GM19351 (cell line): ENCODE results near the gene HOXA13.

Experiments
- ATAC-seq: cut with Tn5 transposase; IDR thresholded peaks from one replicate; pipeline ENCODE4 v1.9.1; 2021; ENCODE audit warnings: mild to moderate bottlenecking, moderate library complexity; ENCODE audit not compliant: unreplicated experiment

Gene HOXA13

DNA sequence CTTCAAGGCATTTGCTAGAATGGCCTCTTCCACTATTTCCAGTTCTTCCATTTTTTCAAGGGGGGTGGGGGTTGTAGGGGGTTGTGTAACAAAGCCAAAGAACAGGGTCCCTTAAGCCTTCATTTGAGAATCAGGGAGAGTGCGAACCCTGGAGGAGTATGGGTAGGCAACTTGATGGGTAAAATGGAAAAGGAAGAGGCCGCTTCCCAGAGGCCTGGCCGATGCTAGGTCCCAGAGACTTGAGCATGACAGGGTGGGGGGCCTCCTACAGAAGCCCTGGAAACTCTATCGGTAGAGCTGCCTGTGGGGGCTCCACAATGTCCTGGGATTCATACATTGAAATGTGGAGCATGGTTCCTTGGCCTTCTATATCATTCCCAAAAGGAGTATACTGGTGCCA lies 9.1 kb upstream of the HOXA13 start:
- ATAC-seq, result no peak

DNA sequence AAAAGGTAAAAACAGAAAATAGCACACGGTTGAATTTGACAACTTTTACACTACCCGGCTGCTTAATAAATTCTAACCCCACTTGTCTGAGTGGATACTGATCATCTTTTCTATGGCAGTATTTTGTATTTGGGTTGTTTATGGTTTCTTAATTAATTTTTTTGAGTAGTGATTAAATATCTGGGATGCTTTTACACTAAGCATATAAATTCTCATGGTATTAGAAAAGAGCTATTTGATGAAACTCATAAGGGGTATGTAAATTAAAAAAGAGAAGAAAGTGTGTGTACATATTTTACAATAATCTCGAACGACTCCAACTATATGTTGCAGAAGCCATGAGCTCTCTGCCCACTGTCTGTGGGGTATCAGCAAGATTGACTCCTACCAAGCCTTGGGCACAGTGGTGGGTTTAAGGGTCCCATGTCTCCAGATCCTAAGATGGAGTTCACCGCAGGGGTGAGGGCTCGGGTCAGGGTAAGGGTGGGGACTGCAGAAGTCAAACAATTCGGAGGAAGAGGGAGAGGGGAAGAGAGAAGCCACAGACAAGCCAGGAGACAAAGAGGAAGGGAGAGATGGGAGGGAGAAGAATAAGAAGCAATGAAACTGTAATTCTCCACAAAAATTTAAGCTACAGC lies 7.6 kb upstream of the HOXA13 start:
- ATAC-seq, result no peak

DNA sequence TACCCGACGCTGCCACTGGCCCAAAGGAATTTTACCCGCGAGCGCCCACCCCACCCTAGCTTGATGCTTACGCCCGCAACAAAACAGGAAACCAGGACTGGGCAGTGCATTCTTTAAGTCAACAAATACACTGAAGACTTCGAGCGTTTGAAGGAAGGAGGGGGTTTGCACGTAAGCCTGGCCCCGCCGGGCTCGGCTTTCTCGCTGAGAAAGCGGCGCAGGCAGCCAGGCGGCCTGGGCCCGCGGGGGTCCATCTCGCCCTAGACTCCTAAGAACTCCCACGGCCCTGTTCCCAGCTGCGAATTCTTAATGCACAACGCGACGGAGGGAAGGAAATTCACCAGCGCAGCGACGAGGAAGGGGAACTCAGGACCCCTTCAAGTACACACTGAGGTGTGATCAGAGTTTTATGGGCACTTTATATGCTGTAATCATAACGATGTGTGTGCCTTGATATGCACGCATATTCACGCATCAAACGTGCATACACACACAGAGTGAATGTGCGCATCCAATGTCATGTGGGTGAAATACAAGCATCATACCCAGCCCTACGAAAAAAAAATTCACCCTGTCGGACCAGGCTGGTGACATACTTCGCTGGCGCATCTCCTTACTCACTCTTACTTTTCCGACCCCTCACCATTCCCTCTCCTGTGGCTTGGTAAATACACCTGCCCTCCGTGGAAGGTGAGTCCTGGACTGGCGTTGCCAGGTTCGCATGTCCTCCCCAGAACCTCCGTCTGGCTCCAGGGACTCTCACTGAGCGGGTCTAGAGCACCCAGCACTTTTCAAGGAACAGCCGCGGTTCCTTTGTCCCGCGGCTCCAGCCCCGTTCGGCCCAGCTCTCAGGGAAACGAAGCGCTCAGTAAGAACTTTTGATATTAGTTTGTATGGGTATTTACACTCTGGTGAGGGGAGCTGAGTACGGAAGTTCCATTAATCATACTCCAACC lies 5.7 kb upstream of the HOXA13 start:
- ATAC-seq, result no peak

DNA sequence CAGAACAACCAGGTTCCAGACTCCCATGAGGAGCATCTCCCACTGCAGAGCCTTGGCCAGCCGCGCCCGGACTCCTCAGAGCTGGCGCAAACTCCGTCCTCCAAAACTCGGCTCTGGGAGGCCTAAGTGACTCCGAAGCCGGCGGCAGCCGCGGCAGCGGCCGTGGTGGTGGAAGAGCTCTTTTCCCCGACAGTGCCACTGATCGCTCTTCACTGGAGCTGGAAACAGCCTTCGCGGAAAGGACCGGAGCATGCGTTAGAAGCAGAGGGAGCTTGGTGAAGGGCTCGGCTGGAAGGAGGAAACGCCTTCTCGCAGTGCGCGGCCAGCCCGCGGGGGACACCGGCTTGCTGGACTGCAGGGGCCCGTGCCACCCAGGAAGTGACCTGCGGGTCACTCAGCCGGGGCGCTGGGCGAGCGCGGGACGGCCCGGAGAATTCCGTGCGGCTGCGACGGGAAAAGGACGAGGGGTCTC lies 5.0 kb upstream of the HOXA13 start:
- ATAC-seq, result no peak

DNA sequence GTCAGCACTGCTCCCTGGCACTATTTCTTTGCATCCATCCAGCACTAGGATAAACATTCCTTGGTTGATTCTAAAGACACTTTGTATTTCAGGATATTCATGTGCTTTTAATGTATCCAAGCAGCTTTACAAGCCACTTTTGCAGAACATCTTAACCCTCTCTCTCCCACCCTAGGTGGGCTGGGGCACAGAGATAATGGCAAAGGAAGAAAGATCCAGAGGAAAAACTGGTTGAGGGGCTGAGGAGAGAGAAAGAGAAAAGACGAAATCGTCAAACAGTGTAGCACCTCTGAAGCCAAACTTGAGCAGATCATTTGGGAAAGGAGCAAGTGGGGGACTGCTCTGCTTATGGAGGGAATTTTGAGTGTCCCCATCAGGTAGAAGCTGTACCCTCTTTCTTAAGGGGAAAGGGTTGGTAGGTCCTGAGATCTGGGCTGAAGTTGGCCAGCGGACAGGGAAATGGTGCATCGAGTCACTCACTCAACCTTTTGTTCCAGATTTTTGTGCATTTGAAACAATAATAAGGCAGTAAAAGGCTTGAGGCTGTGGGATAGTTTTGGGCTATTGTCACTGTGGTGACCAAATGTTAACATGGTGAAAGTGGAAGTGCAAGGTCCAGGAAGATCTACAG lies 4.2 kb upstream of the HOXA13 start:
- ATAC-seq, result no peak

DNA sequence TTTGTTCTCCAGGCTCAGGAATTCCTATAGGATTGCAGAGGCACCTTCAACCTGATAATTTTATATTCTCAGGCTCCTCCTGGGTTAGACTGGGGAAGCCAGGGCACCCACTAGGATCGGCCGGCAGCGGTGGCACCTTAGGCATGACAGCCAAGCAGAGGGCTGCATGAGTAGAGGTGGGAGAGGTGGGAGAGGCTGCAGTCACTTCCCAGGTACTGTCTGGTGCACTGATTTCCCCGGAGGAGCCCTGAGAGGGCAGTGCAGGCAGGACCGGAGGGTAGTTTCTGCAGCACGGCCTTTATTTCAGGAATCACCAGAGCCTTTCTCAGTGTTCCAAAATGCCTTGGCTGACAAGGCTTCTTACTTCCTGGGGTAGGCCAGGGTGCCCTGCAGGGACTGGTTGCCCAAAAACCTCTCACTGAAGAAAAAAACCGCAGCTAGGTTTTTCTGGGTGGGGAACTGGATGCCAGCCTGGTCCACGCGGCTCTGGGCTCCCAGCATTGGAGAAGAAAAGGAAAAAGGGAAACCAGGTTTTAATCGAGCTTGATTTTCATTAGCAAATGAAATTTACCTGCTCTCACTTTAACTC lies 3.6 kb upstream of the HOXA13 start:
- ATAC-seq, result no peak

DNA sequence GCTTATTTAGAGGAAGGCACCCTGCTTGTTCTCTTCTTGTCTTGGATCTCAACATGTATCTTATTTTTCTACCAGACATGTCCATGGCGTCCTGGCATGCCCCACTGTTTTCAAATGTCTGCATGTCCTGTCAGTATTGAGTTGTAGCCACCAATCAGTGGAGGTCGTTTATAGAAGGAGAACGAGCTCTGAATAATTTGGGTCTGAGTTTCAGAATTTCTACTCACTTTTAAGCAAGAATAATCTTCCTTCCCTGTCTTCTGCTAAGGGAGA lies 2.9 kb upstream of the HOXA13 start:
- ATAC-seq, result no peak

DNA sequence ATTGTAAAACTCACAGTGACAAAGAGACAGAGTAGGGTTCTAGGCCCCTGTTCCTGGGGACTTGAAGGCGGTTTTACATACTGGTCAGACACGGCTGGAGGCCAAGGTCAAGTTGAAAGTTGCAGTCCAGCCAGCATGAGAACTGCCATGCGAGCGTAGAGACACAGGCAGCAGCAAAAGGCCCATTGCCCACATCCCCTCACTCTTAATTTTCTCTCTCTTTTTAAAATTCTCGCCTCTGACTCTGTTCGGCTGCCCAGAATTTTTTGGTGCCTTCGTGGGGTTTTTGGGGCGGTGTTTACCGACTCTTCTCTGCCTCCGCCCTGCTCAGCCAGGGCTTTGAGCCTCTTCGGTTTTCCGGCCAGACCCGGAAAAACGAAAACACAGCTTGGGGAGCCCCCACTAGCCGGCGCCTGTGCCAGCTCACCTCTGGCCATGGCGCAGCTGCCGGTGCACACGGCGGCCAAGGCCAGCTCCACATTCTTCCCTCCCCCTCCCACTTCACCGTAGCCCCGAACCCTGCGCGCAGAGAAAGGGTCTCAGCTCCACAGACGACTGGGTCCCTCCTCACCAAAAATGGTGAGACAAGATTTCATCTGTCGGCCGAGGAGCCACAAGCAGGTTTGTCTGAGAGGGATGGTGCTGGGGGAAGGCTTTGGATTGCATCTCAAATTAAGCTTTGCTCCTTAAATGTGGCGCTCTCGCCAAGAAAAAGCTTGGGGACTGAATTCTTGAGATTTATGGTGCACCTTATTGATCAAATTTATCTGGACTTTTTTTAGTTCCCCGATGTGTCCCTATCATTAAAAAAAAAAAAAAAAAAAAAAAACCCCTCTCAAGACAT lies 2.3 kb upstream of the HOXA13 start:
- no peak for ATAC-seq

DNA sequence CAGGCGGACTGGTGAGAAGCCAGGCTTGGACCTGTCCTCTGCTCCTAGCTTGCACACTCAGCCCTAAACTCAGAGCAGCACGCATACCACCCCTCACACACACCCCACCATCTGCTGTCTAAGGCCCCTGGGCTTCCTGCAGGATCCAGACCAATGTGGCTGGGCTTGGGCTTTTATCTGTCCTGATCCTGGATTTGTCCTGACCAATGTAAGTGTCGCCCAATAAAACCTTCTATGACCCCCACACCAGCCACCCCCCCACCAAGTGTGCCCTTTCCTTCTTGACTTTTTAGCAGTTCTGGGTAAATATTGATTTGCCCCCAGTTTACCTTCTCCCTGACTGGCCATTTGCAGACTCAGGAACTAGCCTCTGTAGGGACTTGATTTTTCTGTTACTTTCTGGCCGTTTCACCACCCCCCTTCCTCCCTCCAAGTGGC lies 1.7 kb upstream of the HOXA13 start:
- ATAC-seq, result no peak

DNA sequence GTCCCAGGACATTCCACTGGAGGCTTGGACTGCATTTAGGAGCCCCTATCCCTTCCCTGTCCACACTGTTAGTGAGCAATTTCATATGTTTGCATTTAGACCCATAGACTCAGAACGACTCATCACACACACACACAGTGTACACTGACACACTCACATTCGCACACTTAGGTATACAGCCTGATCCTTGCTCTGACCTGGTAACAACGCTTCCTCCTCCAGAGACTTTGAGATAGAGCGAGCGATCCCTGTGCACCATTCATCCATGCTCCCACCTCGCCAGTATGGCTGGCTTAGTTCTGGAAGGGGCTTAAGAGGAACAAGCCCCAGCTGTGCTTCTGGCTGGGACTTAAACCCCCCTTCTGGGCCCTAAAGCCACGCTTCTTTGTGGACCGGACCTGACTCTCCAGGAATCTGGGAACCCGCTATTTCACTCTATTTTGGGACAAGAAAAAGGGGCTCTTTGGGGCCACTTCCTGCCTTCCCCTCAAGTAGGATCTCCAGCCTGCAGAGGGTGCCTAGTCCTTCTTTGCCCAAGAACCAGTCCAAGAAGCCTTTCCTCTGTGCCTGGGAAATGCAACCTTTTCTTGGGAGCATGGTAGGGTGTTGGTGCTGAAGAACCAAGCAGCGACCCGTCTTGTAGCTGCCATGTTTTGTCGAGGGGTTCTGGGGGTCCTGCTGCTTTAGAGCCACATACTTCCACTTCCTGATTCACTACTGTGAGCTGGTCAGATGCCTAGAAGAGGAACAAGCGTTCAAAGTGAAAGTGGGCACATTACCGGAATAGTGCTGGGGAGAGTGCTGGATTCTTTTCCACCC lies 1.1 kb upstream of the HOXA13 start:
- no peak for ATAC-seq

DNA sequence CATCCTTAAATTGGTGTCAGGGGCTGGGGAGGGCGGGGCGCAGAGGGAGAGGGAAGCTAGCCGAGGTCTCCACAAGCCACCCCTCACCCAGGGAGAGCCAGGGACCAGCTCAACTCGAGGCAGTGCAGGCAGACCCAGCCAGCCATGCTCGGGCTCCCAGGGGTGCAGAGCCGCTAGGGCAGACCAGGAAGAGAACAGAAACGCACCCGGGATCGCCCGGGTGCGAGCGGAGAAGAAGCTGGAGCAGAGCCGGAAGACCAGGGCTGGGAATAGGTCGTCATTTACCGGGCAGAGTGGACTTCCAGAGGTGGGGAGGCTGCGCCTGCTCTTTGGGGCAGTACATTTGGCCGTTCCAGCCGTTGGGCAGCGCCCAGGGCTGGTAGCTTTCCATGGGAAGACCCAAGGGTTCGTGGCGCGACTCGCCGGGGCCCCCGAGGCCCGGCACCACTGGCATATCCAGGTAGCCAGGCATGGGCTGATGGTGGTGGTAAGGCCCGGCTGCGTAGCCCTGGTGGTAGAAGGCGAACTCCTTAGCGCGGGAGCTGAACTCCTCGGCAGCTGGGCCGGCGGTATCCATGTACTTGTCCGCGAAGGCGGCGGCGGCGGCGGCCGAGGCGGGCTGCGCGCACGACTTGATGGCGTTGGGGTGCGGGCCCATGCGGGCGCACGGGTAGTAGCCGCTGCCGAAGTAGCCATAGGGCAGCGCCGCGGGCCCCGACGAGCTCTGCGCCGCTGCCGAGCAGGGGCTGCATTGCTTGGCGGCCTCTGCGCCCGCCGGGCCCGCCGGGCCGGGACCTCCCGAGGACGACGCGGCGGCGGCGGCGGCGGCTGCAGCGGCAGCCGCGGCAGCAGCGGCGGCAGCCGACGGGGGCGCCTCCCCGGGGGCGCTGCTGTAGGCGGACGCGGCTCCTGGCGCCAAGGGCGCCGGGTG lies 755 bp downstream of the HOXA13 start:
- ATAC-seq, result peak; percentile 15

DNA sequence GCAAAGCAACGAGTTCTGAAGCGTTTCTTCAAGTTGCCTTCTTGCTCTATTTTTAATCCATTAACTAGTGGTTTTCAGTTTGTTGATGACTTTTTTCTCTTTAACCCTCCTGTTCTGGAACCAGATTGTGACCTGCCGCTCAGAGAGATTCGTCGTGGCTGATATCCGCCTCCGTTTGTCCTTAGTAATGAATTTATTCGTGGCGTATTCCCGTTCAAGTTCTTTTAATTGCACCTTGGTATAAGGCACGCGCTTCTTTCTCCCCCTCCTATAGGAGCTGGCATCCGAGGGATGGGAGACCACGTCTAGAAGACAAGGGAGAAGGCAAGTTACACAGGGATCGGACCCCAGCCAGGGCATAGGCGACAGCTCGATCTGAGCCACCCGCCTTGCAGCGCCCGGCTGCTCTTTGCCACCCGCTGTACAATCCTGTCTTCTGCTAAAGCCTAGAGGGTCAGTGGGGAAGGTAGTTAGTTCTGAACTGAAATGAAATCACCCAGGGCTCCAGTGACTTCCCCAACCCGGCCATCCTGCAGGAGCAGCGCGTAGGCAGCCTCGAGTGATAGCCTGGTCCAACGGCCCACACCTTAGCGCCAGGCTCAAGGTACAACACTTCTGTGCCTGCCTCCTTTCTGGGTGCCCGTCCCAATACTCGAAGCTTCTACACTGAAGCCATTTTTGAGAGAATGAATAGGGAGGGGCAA lies 1.6 kb downstream of the HOXA13 start:
- no peak for ATAC-seq

DNA sequence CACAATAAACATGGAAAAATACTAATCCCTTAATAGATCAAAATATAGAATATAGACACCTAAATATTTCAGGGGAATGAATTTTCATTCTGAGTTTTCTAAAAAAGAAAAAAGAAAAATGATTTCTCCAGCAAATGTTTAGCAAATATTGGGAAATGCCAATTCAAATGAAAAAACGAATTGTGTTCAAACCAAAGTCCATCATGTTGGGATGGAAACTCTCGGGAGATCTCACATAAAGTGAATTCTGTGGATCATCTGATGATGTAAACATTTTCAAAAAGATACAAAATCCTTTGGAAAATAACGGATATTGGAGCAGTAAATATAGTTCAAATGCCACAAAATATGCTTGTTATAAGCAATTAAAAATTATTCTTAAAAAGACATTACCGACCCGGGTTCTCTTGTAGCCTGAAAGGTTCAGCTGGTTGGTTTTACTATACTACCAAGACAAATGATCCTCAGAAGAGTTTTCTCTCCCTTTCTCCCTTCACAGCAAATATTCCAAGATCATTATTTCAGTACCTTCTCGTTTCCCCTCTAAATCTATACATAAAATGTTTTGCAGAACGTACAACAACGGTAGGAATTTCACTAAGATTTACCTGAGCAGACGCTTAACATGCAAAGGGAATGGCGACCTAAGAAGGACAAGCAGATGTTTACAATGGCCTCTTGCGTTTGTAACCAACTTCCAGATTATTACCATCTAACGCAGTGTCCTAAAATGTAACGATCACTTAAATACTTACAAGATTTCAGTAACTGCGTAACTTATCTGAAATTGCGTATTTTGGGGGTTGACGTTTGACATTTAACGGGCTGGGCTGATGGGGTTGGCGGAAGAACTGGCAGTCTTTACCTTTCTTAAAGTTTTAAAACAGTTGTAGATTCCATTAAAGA lies 2.5 kb downstream of the HOXA13 start:
- no peak for ATAC-seq

DNA sequence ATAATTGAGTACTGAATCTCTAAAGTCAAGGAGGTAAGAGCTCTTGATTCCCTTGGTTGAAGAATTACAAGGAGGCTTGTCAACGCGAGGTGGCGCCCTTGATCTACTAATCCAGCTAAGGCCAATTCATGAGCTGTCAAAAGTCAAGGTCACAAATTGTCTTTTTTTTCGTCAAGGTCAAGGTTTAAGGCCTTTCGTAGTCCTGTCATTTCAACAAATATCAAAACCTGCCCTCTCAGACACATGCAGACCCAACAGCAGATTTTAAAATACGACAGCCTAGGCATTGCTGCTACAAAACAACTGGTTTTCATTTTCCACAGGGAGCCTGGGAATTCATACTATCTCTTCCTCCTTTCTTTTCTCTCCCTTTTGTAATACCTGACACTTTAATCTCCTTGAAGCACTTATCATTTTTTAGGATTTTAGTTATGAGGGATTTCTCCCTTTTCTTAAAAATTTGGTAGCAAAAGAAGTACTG lies 3.6 kb downstream of the HOXA13 start:
- no peak for ATAC-seq

DNA sequence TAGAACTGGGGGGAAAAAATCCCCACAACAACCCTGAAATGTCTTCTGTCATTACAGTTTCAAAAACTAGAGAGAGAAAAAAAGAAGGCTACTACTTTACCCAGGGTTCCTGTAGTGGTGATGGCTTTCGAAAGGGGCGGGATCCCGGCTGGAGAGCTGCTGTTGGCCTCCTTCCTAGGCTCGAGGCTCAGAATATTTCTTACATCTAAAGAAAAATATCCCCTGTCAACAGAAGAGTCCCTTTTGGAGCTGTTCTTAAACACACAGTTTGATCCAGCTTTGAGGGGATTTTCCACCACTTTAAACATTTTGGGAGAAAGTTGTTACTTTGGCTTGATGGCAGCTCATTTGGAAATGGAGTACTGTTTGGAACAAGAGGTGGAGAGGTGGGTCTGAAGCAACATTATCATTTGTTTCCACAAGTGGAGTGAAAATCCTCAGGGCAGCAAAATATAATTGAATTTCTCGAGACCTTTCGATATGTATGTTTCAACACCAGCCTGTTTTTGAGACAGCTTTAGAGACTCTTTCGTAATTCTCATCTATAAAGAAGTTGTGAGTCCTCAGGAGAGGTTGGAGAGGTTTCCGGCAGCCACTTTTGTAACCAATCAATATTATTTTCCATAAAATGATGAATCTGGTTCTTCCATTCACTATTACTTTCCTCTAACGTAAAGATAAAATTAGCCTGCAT lies 5.1 kb downstream of the HOXA13 start:
- ATAC-seq, result no peak

DNA sequence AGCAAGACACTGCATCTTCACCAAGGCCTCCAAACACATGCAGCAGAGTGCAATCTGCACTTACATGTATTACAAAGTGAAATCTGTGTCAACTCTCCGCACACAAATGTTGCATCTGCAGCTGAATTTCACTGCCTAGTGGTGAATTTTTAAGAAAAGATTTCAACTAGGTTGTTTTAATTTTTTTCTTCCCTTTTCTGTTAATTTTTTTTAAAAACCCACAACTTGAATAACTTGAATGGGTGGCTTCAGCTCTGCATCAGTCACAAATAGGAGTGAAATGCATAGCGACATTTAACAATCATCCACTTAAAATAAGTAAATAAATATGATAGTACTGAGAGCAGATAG lies 5.9 kb downstream of the HOXA13 start:
- ATAC-seq, result no peak
